ENCODE measurements around the gene IGHMBP2. TPM values are rescaled to one million over a fixed set of nuclear protein-coding genes. Genes with fewer than 3 reads are reported as not detected.
"Not testable (repeated sequence)": the region's sequence is repeated elsewhere in the genome, so short reads cannot be mapped to it uniquely, and the experiment has no call there.

Gene IGHMBP2
- polyA plus RNA-seq, 3 donors: 15.0 to 19.5 (median 15.5) TPM

- no peak for DNase-seq (ENCODE audit: extremely low read depth in 1 of 11, low read depth in 9 of 11, low spot score in 4 of 11)
These were observed 69.5 kb downstream of the IGHMBP2 start for GRCh38 chr11:68973219-68973618.

DNA sequence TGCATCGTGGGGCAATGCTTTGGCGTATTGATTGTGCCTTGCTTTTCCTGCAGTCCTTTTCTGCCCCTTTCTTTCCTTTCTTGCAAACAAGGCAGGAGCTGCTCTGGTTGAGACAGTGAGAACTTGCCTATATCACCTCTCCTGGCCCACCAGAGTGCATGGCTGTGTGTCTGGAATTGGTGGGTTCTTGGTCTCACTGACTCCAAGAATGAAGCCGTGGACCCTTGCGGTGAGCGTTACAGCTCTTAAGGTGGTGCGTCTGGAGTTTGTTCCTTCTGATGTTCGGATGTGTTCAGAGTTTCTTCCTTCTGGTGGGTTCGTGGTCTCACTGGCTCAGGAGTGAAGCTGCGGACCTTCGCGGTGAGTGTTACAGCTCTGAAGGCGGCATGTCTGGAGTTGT lies 70.0 kb downstream of the IGHMBP2 start:
- DNase-seq (ENCODE audit: extremely low read depth in 1 of 11, low read depth in 9 of 11, low spot score in 4 of 11): not testable (repeated sequence)

DNA sequence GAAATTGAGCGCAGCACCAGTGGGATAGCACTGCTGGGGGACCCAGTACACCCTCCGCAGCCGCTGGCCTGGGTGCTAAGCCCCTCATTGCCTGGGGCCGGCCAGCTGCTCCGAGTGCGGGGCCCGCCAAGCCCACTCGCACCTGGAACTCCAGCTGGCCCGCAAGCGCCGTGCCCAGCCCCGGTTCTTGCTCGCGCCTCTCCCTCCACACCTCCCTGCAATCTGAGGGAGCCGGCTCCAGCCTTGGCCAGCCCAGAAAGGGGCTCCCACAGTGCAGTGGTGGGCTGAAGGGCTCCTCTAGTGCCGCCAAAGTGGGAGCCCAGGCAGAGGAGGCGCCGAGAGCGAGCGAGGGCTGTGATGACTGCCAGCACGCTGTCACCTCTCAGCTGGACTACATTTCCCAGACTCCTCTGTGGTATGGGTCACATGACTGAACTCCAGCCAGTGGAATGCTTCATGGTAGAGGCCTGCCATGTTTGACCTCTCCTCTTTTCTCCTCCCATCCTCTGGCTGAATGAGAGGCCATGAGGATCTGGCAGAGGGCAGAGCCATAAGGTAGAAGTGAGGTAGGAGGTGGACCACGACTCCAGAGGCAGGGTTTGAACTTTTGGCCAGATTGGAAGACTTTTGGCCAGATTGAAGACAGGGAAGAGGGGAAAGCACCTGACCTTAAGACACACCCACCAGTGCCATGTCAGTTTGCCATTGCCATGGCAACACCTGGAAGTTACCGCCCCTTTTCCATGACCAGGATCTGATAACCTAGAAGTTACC lies 70.9 kb downstream of the IGHMBP2 start:
- DNase-seq (ENCODE audit: extremely low read depth in 1 of 11, low read depth in 9 of 11, low spot score in 4 of 11): no peak

GRCh38 chr11:68976095-68976494 lies 72.4 kb downstream of the IGHMBP2 start:
- DNase-seq (ENCODE audit: extremely low read depth in 1 of 11, low read depth in 9 of 11, low spot score in 4 of 11): no peak

GRCh38 chr11:68976563-68976962 lies 72.9 kb downstream of the IGHMBP2 start:
- no peak for DNase-seq (ENCODE audit: extremely low read depth in 1 of 11, low read depth in 9 of 11, low spot score in 4 of 11)

DNA sequence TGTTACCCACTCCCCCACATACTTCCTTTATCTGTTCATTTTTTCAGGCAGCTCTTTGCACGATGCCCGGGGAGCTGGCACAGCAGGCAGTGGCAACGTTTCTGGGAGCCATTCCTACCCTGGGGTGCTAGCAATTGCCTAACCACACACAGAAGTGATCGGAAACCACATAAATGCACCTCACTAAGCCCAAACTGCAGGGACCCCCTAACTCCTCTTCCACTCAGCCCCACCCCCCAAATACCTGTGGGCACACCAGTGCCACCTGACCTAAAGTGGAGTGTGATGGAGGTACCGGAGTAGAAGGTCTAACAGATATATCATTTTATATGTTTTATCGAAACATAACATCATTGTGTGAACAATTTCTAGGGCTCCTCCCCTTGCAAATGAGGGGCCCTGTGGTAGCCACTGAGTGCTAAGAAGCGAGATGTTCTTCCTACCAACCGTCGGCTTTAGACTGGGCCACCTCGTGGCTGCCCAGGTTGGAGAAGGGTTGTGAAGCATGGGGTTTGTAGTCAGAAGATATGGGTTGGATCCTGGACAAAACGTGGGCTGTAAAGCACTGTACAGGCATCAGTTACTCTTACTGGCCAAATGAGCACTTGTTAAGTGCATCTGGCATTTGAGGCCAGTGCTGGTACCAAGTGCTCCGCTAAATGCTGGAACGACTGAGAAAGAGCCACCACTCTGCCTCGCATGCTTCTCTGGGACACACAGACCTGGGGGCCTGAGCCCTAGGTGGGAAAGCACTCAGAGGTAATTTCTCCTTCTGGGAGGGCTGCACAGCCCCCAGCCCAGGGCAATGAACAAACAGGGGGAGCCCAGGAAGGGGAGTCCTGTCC lies 74.3 kb downstream of the IGHMBP2 start:
- no peak for DNase-seq (ENCODE audit: extremely low read depth in 1 of 11, low read depth in 9 of 11, low spot score in 4 of 11)

DNA sequence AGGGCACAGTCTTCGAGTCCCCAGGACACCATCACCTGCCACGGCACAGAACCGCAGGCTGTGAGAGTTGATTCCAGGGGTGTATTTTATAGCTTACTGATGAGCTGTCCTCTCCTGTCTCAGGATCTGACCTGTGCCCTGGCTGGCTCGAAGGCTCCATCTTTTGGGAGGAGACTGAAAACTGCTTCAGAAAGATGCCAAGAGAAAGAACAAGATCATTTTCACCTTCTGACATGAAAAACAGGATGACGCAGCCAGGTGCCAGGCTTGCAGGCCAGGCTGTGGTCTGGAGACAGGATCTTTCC lies 74.9 kb downstream of the IGHMBP2 start:
- DNase-seq (ENCODE audit: extremely low read depth in 1 of 11, low read depth in 9 of 11, low spot score in 4 of 11): no peak

GRCh38 chr11:68978931-68979594 lies 75.4 kb downstream of the IGHMBP2 start:
- no peak for DNase-seq (ENCODE audit: extremely low read depth in 1 of 11, low read depth in 9 of 11, low spot score in 4 of 11)

DNA sequence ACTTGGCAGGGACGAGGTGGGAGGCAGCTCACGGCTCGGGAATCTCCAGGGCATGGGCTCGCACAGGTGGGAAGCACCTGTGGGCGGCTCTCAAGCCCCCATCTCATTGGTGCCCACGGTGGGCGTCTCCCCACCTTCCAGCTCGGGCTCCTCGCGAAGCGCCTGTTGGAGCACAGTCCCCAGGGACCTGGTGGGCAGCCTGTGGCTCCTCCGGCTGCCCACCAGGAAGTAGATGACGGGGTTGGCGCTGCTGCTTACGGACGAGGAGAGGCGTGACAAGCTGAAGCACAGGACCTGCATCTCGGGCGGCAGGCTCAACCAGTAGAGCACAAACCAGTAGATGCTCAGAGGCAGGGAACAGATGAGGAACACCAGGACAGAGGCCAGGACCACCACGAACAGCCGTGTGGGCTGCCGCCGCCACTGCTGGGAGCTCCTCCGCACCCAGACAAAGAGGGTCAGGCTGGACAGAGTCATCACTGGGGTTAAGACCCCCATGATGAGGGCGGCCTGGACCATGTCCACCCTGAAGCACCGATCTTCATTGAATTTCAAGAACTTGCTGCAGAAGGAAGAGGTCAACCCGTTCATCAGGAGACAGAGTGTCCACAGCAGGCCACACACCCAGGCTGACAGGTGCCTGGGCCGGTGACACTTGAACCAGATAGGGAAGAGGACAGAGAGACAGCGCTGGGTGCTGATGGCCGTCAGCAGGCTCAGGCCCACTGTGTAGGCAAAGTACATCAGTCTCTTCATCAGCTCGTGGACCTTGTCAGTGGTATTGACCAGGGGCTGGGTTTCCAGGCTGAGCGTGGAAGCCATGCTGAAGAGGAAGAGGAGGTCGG lies 76.5 kb downstream of the IGHMBP2 start:
- no peak for DNase-seq (ENCODE audit: extremely low read depth in 1 of 11, low read depth in 9 of 11, low spot score in 4 of 11)

- no peak for DNase-seq (ENCODE audit: extremely low read depth in 1 of 11, low read depth in 9 of 11, low spot score in 4 of 11)
These were observed 77.0 kb downstream of the IGHMBP2 start, which contains the start of gene MRGPRD for GRCh38 chr11:68980776-68981065. TSS of gene MRGPRD (minus strand) at chr11:68980986. CDS start at chr11:68980986, 0 bp downstream.

DNA sequence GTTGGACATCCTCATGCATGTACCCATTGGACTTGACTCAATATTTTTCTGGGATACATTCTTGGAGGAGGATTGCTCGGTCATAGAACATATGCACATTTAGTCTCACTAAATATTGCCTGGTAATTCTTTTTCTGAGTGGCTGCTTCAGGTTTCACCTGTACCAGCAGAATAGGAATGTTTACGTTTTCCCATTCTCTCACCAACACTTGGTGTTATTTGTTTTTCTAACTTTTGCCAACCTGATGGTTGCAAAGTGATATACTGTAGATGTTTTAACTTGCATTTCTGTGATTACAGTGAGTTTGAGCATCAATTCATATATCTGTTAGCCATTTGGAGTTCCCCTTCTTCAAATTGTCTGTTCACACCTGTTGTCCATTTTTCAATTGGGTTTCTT lies 78.4 kb downstream of the IGHMBP2 start:
- no peak for DNase-seq (ENCODE audit: extremely low read depth in 1 of 11, low read depth in 9 of 11, low spot score in 4 of 11)

DNA sequence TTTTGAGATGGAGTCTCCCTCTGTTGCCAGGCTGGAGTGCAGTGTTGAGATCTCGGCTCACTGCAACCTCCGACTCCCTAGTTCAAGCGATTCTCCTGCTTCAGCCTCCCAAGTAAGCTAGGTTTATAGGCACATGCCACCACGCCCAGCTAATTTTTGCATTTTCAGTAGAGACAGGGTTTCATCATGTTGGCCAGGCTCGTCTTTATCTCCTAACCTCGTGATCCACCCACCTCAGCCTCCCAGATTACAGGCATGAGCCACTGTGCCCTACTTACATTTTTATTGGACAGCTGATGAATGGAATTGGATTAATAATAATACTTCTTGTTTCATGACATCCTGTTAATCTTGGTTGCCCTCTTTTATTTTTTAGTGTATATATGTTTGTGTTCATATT lies 80.1 kb downstream of the IGHMBP2 start:
- no peak for DNase-seq (ENCODE audit: extremely low read depth in 1 of 11, low read depth in 9 of 11, low spot score in 4 of 11)

DNA sequence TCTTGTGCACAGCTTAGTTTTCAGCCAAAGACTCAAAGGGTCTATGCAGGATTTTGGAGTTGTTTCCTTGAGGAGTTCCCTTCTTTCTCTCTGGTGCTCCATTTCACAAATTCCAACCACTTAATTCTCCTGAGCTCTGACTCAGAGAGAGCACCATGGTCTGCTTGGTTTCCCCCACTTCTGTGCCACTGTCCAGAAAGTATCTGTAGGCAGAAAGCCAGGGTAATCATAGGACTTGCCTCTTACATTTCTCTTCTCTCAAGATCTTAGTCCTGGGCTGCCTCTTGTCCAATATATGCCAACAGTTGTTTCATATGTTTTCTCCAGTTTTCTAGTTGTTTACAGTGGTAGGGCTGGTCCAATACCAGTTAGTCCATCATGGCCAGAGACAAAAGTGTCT lies 83.5 kb downstream of the IGHMBP2 start:
- no peak for DNase-seq (ENCODE audit: extremely low read depth in 1 of 11, low read depth in 9 of 11, low spot score in 4 of 11)

DNA sequence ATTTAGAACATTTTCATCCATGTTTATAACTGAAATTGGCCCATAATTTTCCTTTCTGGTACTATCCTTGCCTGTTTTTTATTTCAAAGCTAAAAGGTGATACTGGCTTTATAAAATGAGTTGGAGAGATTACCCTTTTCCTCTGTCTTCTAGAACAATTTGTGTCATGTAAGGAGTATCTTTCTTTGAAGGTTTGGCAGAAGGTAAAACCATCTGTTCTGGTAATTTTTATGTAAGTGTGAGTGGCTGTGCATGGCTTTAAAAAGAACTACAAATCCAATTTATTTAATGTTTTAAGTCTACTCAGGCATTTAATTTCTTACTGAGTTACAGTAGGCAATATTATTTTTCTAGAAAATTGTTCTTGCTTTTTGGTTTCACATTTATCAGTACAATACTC lies 84.8 kb downstream of the IGHMBP2 start:
- DNase-seq (ENCODE audit: extremely low read depth in 1 of 11, low read depth in 9 of 11, low spot score in 4 of 11): no peak

Other genes starting within 250 kb of the IGHMBP2 start
- gene GAL, start 219.3 kb upstream of the IGHMBP2 start, polyA plus RNA-seq (ENCODE audit: insufficient read length in 3 of 3): under 1 TPM; 0.30 to 0.39 (median 0.33) TPM
- 10 to 100 TPM; 15.9 to 18.3 (median 17.5) TPM for gene TESMIN, start 152.4 kb upstream of the IGHMBP2 start, polyA plus RNA-seq (ENCODE audit: insufficient read length in 3 of 3)
- 10 to 100 TPM; 26.3 to 36.4 (median 31.3) TPM for gene CPT1A, start 62.0 kb upstream of the IGHMBP2 start, polyA plus RNA-seq (ENCODE audit: insufficient read length in 3 of 3)
- gene MRPL21, start 59 bp upstream of the IGHMBP2 start, polyA plus RNA-seq (ENCODE audit: insufficient read length in 3 of 3): 10 to 100 TPM; 78.5 to 84.5 (median 82.6) TPM
- not detected for gene MRGPRD, start 77.1 kb downstream of the IGHMBP2 start, polyA plus RNA-seq (ENCODE audit: insufficient read length in 3 of 3)
- 10 to 100 TPM; 17.2 to 26.1 (median 23.7) TPM for gene MRGPRF, start 109.4 kb downstream of the IGHMBP2 start, polyA plus RNA-seq (ENCODE audit: insufficient read length in 3 of 3)
- gene TPCN2, start 145.0 kb downstream of the IGHMBP2 start, polyA plus RNA-seq (ENCODE audit: insufficient read length in 3 of 3): 10 to 100 TPM; 13.4 to 21.5 (median 15.1) TPM

Measured in renal cortex interstitium (tissue), 11 donors.